Endothelial cell (in vitro differentiated cells): ENCODE data around the gene KCNIP4. TPM values are rescaled to one million over a fixed set of nuclear protein-coding genes. Genes with fewer than 3 reads are reported as not detected.

Experiments
- DNase-seq: peaks from one replicate; pipeline ENCODE4 v3.0.0; 2021; ENCODE audit warnings: low spot score
- H3K27ac Mint-ChIP-seq: one replicate; pipeline ENCODE4 v1.8.0; 2021; ENCODE audit warnings: mixed read lengths, inconsistent platforms; ENCODE audit not compliant: unreplicated experiment
- H3K27me3 Mint-ChIP-seq: one replicate; pipeline ENCODE4 v1.8.0; 2021; ENCODE audit warnings: mild to moderate bottlenecking, moderate library complexity, mixed read lengths, inconsistent platforms; ENCODE audit not compliant: unreplicated experiment
- H3K36me3 Mint-ChIP-seq: one replicate; pipeline ENCODE4 v1.8.0; 2021; ENCODE audit warnings: mild to moderate bottlenecking, low read depth, mixed read lengths, inconsistent platforms; ENCODE audit not compliant: unreplicated experiment
- H3K4me1 Mint-ChIP-seq: one replicate; pipeline ENCODE4 v1.8.0; 2021; ENCODE audit warnings: mild to moderate bottlenecking, mixed read lengths, inconsistent platforms; ENCODE audit not compliant: unreplicated experiment
- H3K4me3 Mint-ChIP-seq: one replicate; pipeline ENCODE4 v1.8.0; 2021; ENCODE audit warnings: mild to moderate bottlenecking, mixed read lengths, inconsistent platforms; ENCODE audit not compliant: unreplicated experiment
- H3K9me3 Mint-ChIP-seq: one replicate; pipeline ENCODE4 v1.8.0; 2021; ENCODE audit warnings: mixed read lengths, inconsistent platforms; ENCODE audit not compliant: unreplicated experiment
- total RNA-seq: library from RNA; stranded (reverse); fragmentation: NEBNext Ultra II Directional; extraction: Animal tissue kit (Norgen Biotek cat#: 25700); gene quantifications from one replicate; pipeline ENCODE4 v1.2.1, GENCODE V29; 2021; ENCODE audit not compliant: unreplicated experiment
- TF ChIP-seq, protein P1 (sequence below): fragments of 200-600 bp; sonication (generic); IDR thresholded peaks from one replicate; pipeline ENCODE4 v1.5.0; 2021; ENCODE audit warnings: antibody characterized with exemption; ENCODE audit not compliant: unreplicated experiment

Gene KCNIP4
- total RNA-seq, 1 donor from 2014 or later, result 0.31 TPM

DNA sequence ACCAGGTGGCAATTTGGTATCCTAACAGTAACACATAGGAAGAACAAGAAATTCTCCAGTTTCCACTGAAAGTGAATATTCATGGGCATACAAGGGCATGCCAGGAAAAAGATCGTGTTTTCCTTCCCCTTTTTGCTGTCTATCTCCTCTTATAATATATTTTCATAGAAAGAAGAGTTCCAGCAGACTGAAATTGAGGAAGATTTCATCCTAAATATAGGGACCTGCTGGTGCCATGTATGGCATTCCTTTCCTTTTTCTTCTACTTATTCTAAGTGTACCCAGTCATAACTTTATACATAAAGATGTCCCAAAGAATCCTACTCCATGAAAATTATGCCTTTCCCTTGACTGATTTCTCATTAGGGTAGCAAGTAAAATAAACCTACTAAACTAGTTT, 40.8 kb upstream of the KCNIP4 start:
- Mint-ChIP-seq H3K4me1 (peaks cover 2% of the 10 kb centered on the region), H3K9me3 (no peaks in the 10 kb centered on the region), H3K27ac (no peak overlapping the region), H3K4me3 (no peak overlapping the region), H3K27me3 (no peaks in the 10 kb centered on the region), H3K36me3 (no peaks in the 10 kb centered on the region)
- DNase-seq, result no peak
- TF ChIP-seq, protein P1, sequence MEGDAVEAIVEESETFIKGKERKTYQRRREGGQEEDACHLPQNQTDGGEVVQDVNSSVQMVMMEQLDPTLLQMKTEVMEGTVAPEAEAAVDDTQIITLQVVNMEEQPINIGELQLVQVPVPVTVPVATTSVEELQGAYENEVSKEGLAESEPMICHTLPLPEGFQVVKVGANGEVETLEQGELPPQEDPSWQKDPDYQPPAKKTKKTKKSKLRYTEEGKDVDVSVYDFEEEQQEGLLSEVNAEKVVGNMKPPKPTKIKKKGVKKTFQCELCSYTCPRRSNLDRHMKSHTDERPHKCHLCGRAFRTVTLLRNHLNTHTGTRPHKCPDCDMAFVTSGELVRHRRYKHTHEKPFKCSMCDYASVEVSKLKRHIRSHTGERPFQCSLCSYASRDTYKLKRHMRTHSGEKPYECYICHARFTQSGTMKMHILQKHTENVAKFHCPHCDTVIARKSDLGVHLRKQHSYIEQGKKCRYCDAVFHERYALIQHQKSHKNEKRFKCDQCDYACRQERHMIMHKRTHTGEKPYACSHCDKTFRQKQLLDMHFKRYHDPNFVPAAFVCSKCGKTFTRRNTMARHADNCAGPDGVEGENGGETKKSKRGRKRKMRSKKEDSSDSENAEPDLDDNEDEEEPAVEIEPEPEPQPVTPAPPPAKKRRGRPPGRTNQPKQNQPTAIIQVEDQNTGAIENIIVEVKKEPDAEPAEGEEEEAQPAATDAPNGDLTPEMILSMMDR, result no peak

DNA sequence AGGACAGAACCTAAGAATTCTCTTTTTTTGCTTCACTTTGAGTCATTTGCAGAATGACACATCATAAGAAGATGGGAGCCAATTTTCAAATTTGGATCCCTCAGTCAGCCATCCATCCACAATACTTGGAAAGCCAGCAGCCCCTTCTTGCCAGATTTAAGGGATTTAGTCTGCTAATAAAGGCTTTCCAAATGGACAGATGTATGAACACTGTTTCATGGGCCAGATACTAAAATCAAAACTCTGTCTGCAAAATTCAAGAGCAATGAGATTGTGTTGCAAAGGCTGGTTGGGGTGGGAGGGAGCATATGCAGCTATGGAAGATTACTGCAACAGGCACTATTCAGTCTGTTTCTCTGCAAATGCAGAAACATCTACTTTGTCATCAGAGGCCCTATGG, 37.7 kb upstream of the KCNIP4 start:
- H3K36me3 Mint-ChIP-seq, result no peaks in the 10 kb centered on the region
- H3K9me3 Mint-ChIP-seq, result no peaks in the 10 kb centered on the region
- TF ChIP-seq, protein P1, result no peak
- DNase-seq, result no peak
- H3K4me3 Mint-ChIP-seq, result no peak overlapping the region
- H3K27me3 Mint-ChIP-seq, result no peaks in the 10 kb centered on the region
- no peak overlapping the region for H3K27ac Mint-ChIP-seq
- peaks cover 6% of the 10 kb centered on the region for H3K4me1 Mint-ChIP-seq

DNA sequence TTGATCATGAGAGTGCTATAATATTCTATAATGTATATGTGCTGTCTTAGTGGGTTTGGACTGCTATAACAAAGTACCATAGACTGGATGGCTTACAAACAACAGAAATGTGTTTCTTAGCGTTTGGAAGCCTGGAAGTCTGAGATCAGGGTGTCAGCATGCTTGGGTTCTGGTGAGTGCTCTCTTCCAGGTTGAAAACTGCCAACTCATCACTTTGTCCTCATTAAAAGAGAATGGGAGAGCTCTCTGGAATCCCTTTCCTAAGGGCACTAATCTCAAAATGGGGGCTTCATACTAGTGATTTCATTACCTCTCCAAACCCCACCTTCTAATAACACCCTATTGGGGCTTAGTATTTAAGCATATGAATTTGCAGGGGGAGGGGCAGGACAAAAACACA, 33.5 kb upstream of the KCNIP4 start:
- no peaks in the 10 kb centered on the region for H3K36me3 Mint-ChIP-seq
- DNase-seq, result no peak
- no peaks in the 10 kb centered on the region for H3K27me3 Mint-ChIP-seq
- H3K4me1 Mint-ChIP-seq, result peaks cover 6% of the 10 kb centered on the region
- H3K27ac Mint-ChIP-seq, result no peak overlapping the region
- TF ChIP-seq, protein P1, result no peak
- no peaks in the 10 kb centered on the region for H3K9me3 Mint-ChIP-seq
- H3K4me3 Mint-ChIP-seq, result no peak overlapping the region

DNA sequence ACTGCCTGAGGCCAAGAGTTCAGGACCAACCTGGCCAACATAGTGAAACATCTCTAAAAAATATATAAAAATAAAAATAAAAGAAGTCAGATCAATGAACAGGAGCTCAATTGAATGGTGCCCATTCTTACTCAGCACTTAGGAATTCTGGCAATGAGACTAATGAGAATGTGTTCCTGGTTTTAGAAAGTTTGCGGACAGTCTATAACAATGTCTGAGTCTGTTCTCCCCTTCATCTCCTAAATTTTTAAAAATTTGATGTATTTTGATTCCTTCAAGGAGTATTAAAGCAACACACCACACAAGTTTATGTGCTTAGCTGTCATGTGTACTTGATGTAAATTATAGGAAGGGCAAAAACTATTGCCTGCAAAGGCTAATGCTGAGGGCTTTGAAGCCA, 30.6 kb upstream of the KCNIP4 start:
- Mint-ChIP-seq H3K9me3 (peaks cover 4% of the 10 kb centered on the region), H3K4me3 (no peak overlapping the region), H3K4me1 (peaks cover 4% of the 10 kb centered on the region), H3K36me3 (no peaks in the 10 kb centered on the region), H3K27me3 (no peaks in the 10 kb centered on the region), H3K27ac (no peak overlapping the region)
- no peak for DNase-seq
- TF ChIP-seq, protein P1, result no peak

DNA sequence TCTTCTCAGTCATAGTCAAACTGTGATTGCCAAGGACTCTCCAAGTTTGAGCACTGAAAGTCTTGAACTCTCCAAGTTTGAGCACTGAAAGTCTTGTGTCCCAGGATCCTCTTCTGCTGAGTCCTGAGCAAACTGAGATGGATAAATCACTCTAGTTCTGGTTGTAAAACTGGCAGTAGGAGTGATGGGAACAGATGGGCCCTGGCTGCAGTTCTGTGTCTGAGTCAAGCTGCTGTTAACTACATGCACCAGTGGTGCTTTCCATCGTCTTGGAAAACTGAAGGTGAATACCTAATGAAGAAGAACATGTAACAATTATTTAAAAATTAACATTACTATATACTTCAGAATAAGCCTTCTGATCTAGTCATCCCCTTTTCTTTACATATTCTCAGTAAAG, 27.6 kb upstream of the KCNIP4 start:
- no peak for DNase-seq
- Mint-ChIP-seq H3K27ac (no peak overlapping the region), H3K36me3 (no peaks in the 10 kb centered on the region), H3K4me3 (no peak overlapping the region), H3K4me1 (no peaks in the 10 kb centered on the region), H3K27me3 (no peaks in the 10 kb centered on the region), H3K9me3 (peaks cover 4% of the 10 kb centered on the region)
- TF ChIP-seq, protein P1, result no peak
